Colonic mucosa (tissue), 4 donors: ENCODE data around the gene KCNK18. TPM values are rescaled to one million over a fixed set of nuclear protein-coding genes. Genes with fewer than 3 reads are reported as not detected.

ENCODE experiments used
- DNase-seq: peaks from one replicate; pipeline ENCODE4 v3.0.0-alpha.2; 2020
- H3K27ac ChIP-seq: fragments of 200-600 bp; one replicate; pipeline ENCODE4 v1.8.0; 2021
- H3K27me3 ChIP-seq: fragments of 200-600 bp; one replicate; pipeline ENCODE4 v1.8.0; 2021
- H3K36me3 ChIP-seq: fragments of 200-600 bp; one replicate; pipeline ENCODE4 v1.8.0; 2021
- H3K4me1 ChIP-seq: fragments of 200-600 bp; one replicate; pipeline ENCODE4 v1.8.0; 2021; ENCODE audit warnings: mild to moderate bottlenecking
- H3K4me3 ChIP-seq: fragments of 200-600 bp; one replicate; pipeline ENCODE4 v1.8.0; 2021
- H3K9ac ChIP-seq, 2 donors: one replicate each; pipeline ENCODE4 v1.7.0; 2013; ENCODE audit warnings: control low read depth in 2 of 2, low read depth in 2 of 2, low read length in 2 of 2
- H3K9me3 ChIP-seq: fragments of 200-600 bp; one replicate; pipeline ENCODE4 v1.8.0; 2021
- intact Hi-C: fragments of 100-400 bp; cut with DNase I; formaldehyde crosslinking; loops from one replicate; pipeline ENCODE4 v1.14.1; 2022
- total RNA-seq, 2 donors: library from RNA; stranded (reverse); fragmentation: NEBNext Ultra II Directional in 1 of 2; extraction: Animal tissue kit (Norgen Biotek cat#: 25700) in 1 of 2; gene quantifications; one replicate each; pipeline ENCODE4 v1.2.1, GENCODE V29; 2021
- TF ChIP-seq, protein P1 (sequence below): fragments of 200-600 bp; IDR thresholded peaks from one replicate; pipeline ENCODE4 v1.8.0; 2022; ENCODE audit warnings: antibody characterized with exemption, mild to moderate bottlenecking
- donor health status: healthy.
- donor health status: DM: no; HTN: no; CAD: no.
- donor health status: DM: no; HTN: no; CAD: no.

KCNK18 gene
- total RNA-seq, 2 donors from 2014 or later, result not detected

DNA sequence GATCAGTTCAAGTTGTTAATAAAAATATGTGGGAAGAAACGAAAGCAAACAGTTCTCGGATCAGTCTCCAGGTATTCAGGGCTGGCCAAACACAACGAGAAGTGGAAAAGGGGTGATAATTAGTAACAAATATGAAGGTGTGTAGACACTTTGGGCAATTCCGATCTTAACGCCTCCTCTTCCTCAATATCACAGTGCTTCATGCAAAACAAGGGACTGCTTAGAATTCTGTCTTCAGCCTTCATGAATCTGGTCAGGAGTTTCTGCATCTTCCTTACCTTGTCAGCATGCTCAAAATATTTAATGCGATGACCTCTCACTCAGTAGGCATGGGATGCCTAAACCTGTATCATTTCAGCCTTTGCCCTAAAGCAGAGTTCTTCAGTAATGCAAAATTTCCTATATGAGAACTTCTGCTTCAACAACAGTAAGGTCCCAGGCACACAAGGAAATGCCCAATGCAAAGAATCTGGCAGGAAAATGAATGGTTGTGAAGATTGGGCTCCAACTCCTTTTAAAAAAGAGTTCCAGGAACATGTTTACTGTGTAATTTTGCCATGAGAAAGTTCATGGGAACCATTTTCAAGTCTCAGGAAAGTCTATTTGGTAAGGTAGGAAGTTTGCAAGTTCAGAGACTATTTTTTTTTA lies 35.8 kb upstream of the KCNK18 start:
- H3K27ac ChIP-seq, result no peak overlapping the region
- TF ChIP-seq, protein P1, sequence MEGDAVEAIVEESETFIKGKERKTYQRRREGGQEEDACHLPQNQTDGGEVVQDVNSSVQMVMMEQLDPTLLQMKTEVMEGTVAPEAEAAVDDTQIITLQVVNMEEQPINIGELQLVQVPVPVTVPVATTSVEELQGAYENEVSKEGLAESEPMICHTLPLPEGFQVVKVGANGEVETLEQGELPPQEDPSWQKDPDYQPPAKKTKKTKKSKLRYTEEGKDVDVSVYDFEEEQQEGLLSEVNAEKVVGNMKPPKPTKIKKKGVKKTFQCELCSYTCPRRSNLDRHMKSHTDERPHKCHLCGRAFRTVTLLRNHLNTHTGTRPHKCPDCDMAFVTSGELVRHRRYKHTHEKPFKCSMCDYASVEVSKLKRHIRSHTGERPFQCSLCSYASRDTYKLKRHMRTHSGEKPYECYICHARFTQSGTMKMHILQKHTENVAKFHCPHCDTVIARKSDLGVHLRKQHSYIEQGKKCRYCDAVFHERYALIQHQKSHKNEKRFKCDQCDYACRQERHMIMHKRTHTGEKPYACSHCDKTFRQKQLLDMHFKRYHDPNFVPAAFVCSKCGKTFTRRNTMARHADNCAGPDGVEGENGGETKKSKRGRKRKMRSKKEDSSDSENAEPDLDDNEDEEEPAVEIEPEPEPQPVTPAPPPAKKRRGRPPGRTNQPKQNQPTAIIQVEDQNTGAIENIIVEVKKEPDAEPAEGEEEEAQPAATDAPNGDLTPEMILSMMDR, result no peak
- DNase-seq, result no peak
- H3K9me3 ChIP-seq, result no peaks in the 10 kb centered on the region
- H3K9ac ChIP-seq, result no peak overlapping the region
- intact Hi-C loops, result no loop called here
- H3K27me3 ChIP-seq, result peaks cover 93% of the 10 kb centered on the region
- H3K4me1 ChIP-seq, result no peaks in the 10 kb centered on the region
- no peak overlapping the region for H3K4me3 ChIP-seq
- H3K36me3 ChIP-seq, result no peaks in the 10 kb centered on the region

DNA sequence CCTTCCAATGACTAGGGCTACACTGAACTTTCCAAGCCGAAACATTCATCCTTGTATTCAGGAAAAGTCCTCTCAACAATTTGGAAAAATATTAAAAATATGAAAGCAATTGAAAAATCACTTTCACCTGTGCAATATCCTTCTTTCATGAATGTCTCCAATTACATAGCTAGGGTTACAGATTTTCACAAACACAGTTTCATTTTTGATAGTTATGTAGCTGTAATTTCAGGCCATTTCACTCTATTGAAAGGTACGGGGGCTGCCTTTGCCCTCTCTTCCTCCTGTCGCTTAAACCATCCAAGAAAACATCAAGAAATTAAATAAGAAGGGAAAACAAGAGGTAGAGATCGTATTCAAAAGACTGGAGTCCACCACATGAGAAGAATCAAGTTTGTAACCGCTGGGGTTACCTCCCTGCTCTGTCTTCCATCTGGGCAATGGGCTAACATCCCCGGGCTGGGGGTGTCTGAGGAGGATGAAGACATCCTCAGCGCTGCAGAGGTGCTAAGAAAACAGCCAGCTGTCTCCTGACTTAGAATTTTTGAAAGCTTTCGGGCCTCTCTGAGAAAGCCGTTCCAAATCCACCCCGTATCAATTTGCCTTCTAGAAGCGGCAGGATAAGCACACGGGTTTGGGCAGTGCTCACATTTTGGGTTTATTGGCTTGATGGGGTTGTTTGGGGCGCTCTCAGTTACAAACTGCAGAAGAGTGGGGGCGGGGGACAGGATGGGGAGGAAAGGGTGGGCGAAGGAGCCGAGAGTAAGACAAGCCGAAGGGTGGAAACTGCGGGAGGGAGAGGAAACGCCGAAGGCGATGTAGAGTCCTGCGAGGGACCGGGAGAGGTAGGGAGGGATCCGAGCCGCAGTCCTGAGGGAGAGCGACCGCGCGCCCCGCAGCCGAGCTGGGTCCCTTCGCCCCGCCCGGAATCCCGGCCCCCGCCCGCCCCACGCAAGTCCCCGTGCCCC lies 34.9 kb upstream of the KCNK18 start:
- no peaks in the 10 kb centered on the region for H3K9me3 ChIP-seq
- TF ChIP-seq, protein P1, result no peak
- H3K27ac ChIP-seq, result no peak overlapping the region
- intact Hi-C loops, result no loop called here
- H3K4me1 ChIP-seq, result no peaks in the 10 kb centered on the region
- no peak overlapping the region for H3K4me3 ChIP-seq
- H3K36me3 ChIP-seq, result no peaks in the 10 kb centered on the region
- peaks cover 95% of the 10 kb centered on the region for H3K27me3 ChIP-seq
- DNase-seq, result no peak
- H3K9ac ChIP-seq, result no peak overlapping the region

DNA sequence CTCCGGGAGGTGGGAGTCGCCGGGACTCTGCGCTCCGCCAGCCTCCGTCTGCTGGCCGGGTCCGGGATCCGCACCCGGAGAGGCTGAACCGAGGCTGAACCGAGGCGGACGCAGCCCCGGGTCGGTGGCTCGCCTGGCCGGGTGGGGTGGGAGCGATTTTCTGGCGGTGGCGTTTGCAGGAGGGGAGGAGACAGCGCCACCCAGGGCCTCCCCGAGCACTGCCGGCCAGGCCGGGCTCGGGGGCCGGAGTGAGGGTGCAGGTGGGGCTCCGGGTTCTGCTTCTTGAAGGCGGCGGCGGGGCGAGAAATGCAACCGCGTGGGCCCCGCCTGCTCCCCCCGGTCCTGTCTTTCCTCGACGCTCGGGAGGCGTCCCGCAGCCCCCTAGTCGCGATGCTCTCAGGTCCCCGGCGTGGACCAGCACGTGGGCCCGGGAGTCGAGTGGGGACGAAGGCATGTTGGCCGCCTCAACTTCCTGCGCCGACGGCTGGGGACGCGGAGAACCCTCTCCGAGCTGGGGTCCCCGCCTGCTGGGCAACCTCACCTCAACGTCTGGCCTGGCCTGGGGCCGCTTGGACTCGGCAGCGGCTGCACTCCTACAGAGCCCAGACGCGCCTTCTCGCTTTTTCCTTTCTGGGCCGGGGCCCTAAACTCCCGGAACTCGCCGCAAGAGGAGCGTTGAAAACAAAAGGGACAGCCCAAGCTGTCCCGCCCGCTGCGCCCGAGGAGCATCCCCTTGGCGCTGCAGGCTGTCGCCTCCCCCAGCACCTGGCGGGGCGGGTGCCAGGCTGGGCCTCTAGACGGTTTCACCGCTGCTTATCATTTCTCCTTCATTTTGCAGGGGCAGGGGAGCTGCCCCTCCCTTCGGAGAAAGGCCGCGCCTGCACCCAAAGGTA lies 34.0 kb upstream of the KCNK18 start:
- Histone ChIP-seq H3K36me3 (no peaks in the 10 kb centered on the region), H3K4me3 (no peak overlapping the region), H3K4me1 (peaks cover 4% of the 10 kb centered on the region), H3K9me3 (no peaks in the 10 kb centered on the region), H3K27ac (no peak overlapping the region), H3K9ac (no peak overlapping the region), H3K27me3 (peaks cover 95% of the 10 kb centered on the region)
- TF ChIP-seq, protein P1, result no peak
- intact Hi-C loops, result no loop called here
- no peak for DNase-seq

DNA sequence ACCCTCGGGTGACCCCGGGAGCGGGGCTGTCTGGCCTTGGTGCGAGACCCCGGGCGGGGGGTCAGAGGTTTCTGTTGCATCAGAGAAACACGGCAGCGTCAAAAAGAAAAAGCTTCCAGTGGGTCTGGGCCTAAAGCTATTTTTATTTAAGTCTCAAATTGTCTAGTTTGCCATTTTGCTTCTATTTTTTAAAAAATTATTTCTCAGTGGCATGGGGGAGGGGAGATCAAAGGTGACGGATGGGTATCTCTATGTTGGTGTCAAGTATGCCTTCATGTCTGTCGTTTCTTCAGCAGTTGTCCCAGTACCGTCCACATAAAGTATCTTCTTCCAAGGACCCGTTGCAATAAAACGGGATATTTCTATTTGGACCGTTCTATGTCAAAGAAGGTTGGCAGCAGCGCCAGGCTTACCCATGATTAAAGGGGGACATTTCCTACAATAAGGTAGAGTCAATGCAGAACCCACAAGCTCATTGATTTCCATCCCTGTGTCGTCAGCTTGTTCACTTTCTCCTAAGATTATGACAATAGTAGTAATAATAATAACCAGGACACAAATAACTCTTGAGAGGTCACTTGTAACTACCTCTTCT lies 33.2 kb upstream of the KCNK18 start:
- H3K9ac ChIP-seq, result no peak overlapping the region
- peaks cover 4% of the 10 kb centered on the region for H3K4me1 ChIP-seq
- no peak overlapping the region for H3K27ac ChIP-seq
- no peak for DNase-seq
- intact Hi-C loops, result no loop called here
- no peaks in the 10 kb centered on the region for H3K9me3 ChIP-seq
- no peaks in the 10 kb centered on the region for H3K36me3 ChIP-seq
- no peak overlapping the region for H3K4me3 ChIP-seq
- TF ChIP-seq, protein P1, result no peak
- H3K27me3 ChIP-seq, result peaks cover 97% of the 10 kb centered on the region
